ENCODE results near the gene ADAM33.

Gene ADAM33

GRCh38 chr20:3635346-3635745, 46.5 kb downstream of the ADAM33 start:
- DNase-seq (ENCODE audit: extremely low read depth, insufficient read length): no peak
- no peaks in the 10 kb centered on the region for H3K27me3 ChIP-seq (replicated peaks; ENCODE audit: control insufficient read depth, insufficient read depth, low read length)
- H3K4me3 ChIP-seq (replicated peaks; ENCODE audit: low read depth, low read length): no peak overlapping the region
- TF ChIP-seq CTCF (IDR thresholded peaks at IDR 0.05; ENCODE audit: insufficient read depth, low read length, poor library complexity, severe bottlenecking): no peak
- H3K36me3 ChIP-seq (ENCODE audit: control insufficient read depth, insufficient read depth, low read length): no peaks in the 10 kb centered on the region; the same call in 1 of the 2 replicates

GRCh38 chr20:3633913-3634478, 47.8 kb downstream of the ADAM33 start:
- Histone ChIP-seq H3K4me3 (replicated peaks; ENCODE audit: low read depth, low read length) (no peak overlapping the region), H3K36me3 (ENCODE audit: control insufficient read depth, insufficient read depth, low read length) (no peaks in the 10 kb centered on the region; the same call in 1 of the 2 replicates), H3K27me3 (replicated peaks; ENCODE audit: control insufficient read depth, insufficient read depth, low read length) (no peaks in the 10 kb centered on the region)
- TF ChIP-seq CTCF (IDR thresholded peaks at IDR 0.05; ENCODE audit: insufficient read depth, low read length, poor library complexity, severe bottlenecking): no peak
- no peak for DNase-seq (ENCODE audit: extremely low read depth, insufficient read length)

GRCh38 chr20:3632311-3633004, 49.4 kb downstream of the ADAM33 start:
- no peaks in the 10 kb centered on the region; the same call in 1 of the 2 replicates for H3K36me3 ChIP-seq (ENCODE audit: control insufficient read depth, insufficient read depth, low read length)
- no peak overlapping the region for H3K4me3 ChIP-seq (replicated peaks; ENCODE audit: low read depth, low read length)
- no peak for DNase-seq (ENCODE audit: extremely low read depth, insufficient read length)
- no peaks in the 10 kb centered on the region for H3K27me3 ChIP-seq (replicated peaks; ENCODE audit: control insufficient read depth, insufficient read depth, low read length)
- no peak for TF ChIP-seq CTCF (IDR thresholded peaks at IDR 0.05; ENCODE audit: insufficient read depth, low read length, poor library complexity, severe bottlenecking)

- Histone ChIP-seq H3K27me3 (replicated peaks; ENCODE audit: control insufficient read depth, insufficient read depth, low read length) (no peaks in the 10 kb centered on the region), H3K4me3 (replicated peaks; ENCODE audit: low read depth, low read length) (no peak overlapping the region), H3K36me3 (ENCODE audit: control insufficient read depth, insufficient read depth, low read length) (no peaks in the 10 kb centered on the region; the same call in 1 of the 2 replicates)
- TF ChIP-seq CTCF (IDR thresholded peaks at IDR 0.05; ENCODE audit: insufficient read depth, low read length, poor library complexity, severe bottlenecking): no peak
- DNase-seq (ENCODE audit: extremely low read depth, insufficient read length): no peak
Measured at GRCh38 chr20:3631534-3631933, 50.3 kb downstream of the ADAM33 start.

GRCh38 chr20:3630429-3630828, 51.4 kb downstream of the ADAM33 start:
- Histone ChIP-seq H3K27me3 (replicated peaks; ENCODE audit: control insufficient read depth, insufficient read depth, low read length) (no peaks in the 10 kb centered on the region), H3K36me3 (ENCODE audit: control insufficient read depth, insufficient read depth, low read length) (no peaks in the 10 kb centered on the region; the same call in 1 of the 2 replicates), H3K4me3 (replicated peaks; ENCODE audit: low read depth, low read length) (no peak overlapping the region)
- no peak for TF ChIP-seq CTCF (IDR thresholded peaks at IDR 0.05; ENCODE audit: insufficient read depth, low read length, poor library complexity, severe bottlenecking)
- no peak for DNase-seq (ENCODE audit: extremely low read depth, insufficient read length)
